ENCODE measurements around the gene KDM4C. TPM values are rescaled to one million over a fixed set of nuclear protein-coding genes. Genes with fewer than 3 reads are reported as not detected.

Gene KDM4C
- total and polyA plus RNA-seq, 2 of the 8 experiments (the other 6 are each of a cell fraction or from before 2014, with no cell fraction given), result 13.0 to 26.1 TPM

DNA sequence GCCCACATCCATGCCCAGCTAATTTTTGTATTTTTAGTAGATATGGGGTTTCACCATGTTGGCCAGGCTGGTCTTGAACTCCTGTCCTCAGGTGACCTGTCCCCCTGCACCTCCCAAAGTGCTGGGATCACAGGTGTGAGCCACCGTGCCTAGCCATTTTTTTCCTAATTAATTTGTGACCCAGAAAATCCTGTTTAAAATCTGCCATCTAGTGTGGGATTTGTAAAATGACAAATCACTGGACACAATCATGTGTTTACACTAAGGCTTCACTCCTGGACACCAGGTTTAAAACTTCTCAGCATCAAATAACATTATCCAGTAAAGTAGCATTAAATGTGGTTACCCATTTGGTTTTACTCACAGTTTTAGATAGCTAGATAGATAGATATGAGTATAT, 18.6 kb upstream of the KDM4C start:
- no peak overlapping the region for H2BK5ac ChIP-seq (ENCODE audit: low read depth, low read length)
- H4K5ac ChIP-seq (ENCODE audit: insufficient read length, low read depth, low read length), result no peak overlapping the region
- no peak overlapping the region for H4K91ac ChIP-seq (replicated peaks; ENCODE audit: insufficient read length, low read length)
- H3K56ac ChIP-seq (replicated peaks; ENCODE audit: insufficient read length, low read depth, low read length), result no peak overlapping the region
- H2BK15ac ChIP-seq (ENCODE audit: low read length), result no peak overlapping the region
- no peak overlapping the region for H3K4me2 ChIP-seq (ENCODE audit: insufficient read depth in 1 of 2, low read depth in 2 of 2, low read length in 2 of 2)
- no peaks in the 10 kb centered on the region for H3K23me2 ChIP-seq (ENCODE audit: low read depth, low read length)
- no peak overlapping the region for H2AFZ ChIP-seq (ENCODE audit: low read length)
- H3K9ac ChIP-seq (replicated peaks in 1 of 4; ENCODE audit: extremely low read depth in 1 of 4, low read depth in 3 of 4, low read length in 3 of 4), result no peak overlapping the region
- H3K79me2 ChIP-seq (ENCODE audit: control insufficient read depth in 1 of 2, insufficient read depth in 2 of 2, low read length in 2 of 2), result no peaks in the 10 kb centered on the region
- CTCF ChIA-PET (ENCODE audit: partially characterized antibody), result interaction anchor here (0.6 to 3.2 kb wide), 16 partner anchors 9 to 388 kb away, joined by 3 to 14 read pairs (median 4); no protein-coding TSS in a partner anchor
- H3K27ac ChIP-seq (ENCODE audit: low read depth, low read length), result no peak overlapping the region
- H3K18ac ChIP-seq (ENCODE audit: extremely low read depth, low read length), result no peak overlapping the region
- H3K9me3 ChIP-seq (ENCODE audit: insufficient read depth in 2 of 2, low read depth in 1 of 2, low read length in 1 of 2), result 0 out of 4 replicates have a peak, but pooled peaks cover 8 to 9% of the 10 kb centered on the region in 2 experiments
- POLR2A ChIA-PET (ENCODE audit: partially characterized antibody), result interaction anchor here (0.7 kb wide), 1 partner anchor 35 kb away, joined by 3 read pairs; no protein-coding TSS in a partner anchor
- no peak overlapping the region for H4K8ac ChIP-seq (ENCODE audit: extremely low read depth, insufficient read depth, low read length)
- no peaks in the 10 kb centered on the region for H3K36me3 ChIP-seq (ENCODE audit: control insufficient read depth in 2 of 4, insufficient read depth in 4 of 4, low read length in 3 of 4)
- no peak overlapping the region for H2BK20ac ChIP-seq (ENCODE audit: low read length)
- H3K4ac ChIP-seq (replicated peaks; ENCODE audit: insufficient read length, low read depth, low read length), result no peak overlapping the region
- no peak overlapping the region for H2BK120ac ChIP-seq (replicated peaks; ENCODE audit: low read depth, low read length)
- H3K23ac ChIP-seq (ENCODE audit: insufficient read length), result no peak overlapping the region
- no peak overlapping the region for H2AK5ac ChIP-seq (ENCODE audit: low read depth, low read length)
- H3K14ac ChIP-seq (ENCODE audit: insufficient read length), result no peak overlapping the region
- no peak for TF ChIP-seq SRF (IDR thresholded peaks at IDR 0.05; ENCODE audit: low read depth, low read length)
- no peak for TF ChIP-seq RFX5 (IDR thresholded peaks at IDR 0.05; ENCODE audit: borderline replicate concordance, low read depth, low read length)
- TF ChIP-seq CHD1 (IDR thresholded peaks at IDR 0.05; ENCODE audit: low read depth, low read length), result no peak
- TF ChIP-seq NANOG (IDR thresholded peaks at IDR 0.05; ENCODE audit: insufficient read depth, low read depth, low read length, poor library complexity, severe bottlenecking), result no peak
- no peak for TF ChIP-seq HDAC2 (IDR thresholded peaks at IDR 0.05; ENCODE audit: borderline replicate concordance in 1 of 2, low read depth in 2 of 2, low read length in 2 of 2)
- TF ChIP-seq RAD21 (IDR thresholded peaks at IDR 0.05 in 1 of 2, conservative IDR thresholded peaks at IDR 0.05 in 1 of 2; ENCODE audit: low read depth in 2 of 2, low read length in 2 of 2), result peak; percentile 47 to 52
- WGBS, 2 experiments (ENCODE audit: extremely low coverage in 1 of 2, insufficient coverage in 1 of 2, insufficient read length in 1 of 2, insufficient replicate concordance in 2 of 2, low coverage in 1 of 2, low lambda C conversion rate in 2 of 2, missing lambda C conversion rate in 1 of 2), result 100% methylated on average over 1 of the region's 1 CpG; no CpG with 5 or more reads in 1 of the 2 experiments
- no peak overlapping the region for H3K4me3 ChIP-seq (ENCODE audit: extremely low read depth in 1 of 4, insufficient read depth in 2 of 4, low read depth in 3 of 4, low read length in 4 of 4)
- DNase-seq (ENCODE audit: low read depth in 1 of 2, low spot score in 2 of 2), result no peak
- H3K4me1 ChIP-seq (replicated peaks in 1 of 4; ENCODE audit: control insufficient read depth in 3 of 4, insufficient read depth in 4 of 4, low read length in 3 of 4), result no peaks in the 10 kb centered on the region
- no peak for FAIRE-seq
- H3K27me3 ChIP-seq (replicated peaks in 1 of 4; ENCODE audit: control insufficient read depth in 3 of 4, extremely low read depth in 1 of 4, insufficient read depth in 3 of 4, low read length in 3 of 4), result no peaks in the 10 kb centered on the region
- no peaks in the 10 kb centered on the region for H4K20me1 ChIP-seq (replicated peaks in 1 of 2; ENCODE audit: control insufficient read depth in 1 of 2, insufficient read depth in 2 of 2, low read length in 2 of 2)
- H3K79me1 ChIP-seq (ENCODE audit: low read depth, low read length), result no peaks in the 10 kb centered on the region
- H2BK12ac ChIP-seq (ENCODE audit: low read depth, low read length), result no peak overlapping the region

All from H1 (cell line).